BLaER1 (cell line): Measurements from ENCODE around the gene SPPL2B.

Experiments
- H3K27ac ChIP-seq: shearing (Covaris generic); formaldehyde crosslinking; 2 replicates; pipeline ENCODE4 v1.8.1; 2022
- H3K27me3 ChIP-seq: shearing (Covaris generic); formaldehyde crosslinking; 2 replicates; pipeline ENCODE4 v1.8.1; 2022
- H3K36me3 ChIP-seq: shearing (Covaris generic); formaldehyde crosslinking; 2 replicates; pipeline ENCODE4 v1.8.1; 2022
- H3K4me1 ChIP-seq: shearing (Covaris generic); formaldehyde crosslinking; 2 replicates; pipeline ENCODE4 v1.8.1; 2022
- H3K4me2 ChIP-seq: shearing (Covaris generic); formaldehyde crosslinking; 2 replicates; pipeline ENCODE4 v1.8.1; 2022
- H3K4me3 ChIP-seq: shearing (Covaris generic); formaldehyde crosslinking; 2 replicates; pipeline ENCODE4 v1.8.1; 2022
- H3K9ac ChIP-seq: shearing (Covaris generic); formaldehyde crosslinking; 2 replicates; pipeline ENCODE4 v1.8.1; 2022
- H3K9me3 ChIP-seq: shearing (Covaris generic); formaldehyde crosslinking; 2 replicates; pipeline ENCODE4 v1.8.1; 2022
- H4K20me1 ChIP-seq: shearing (Covaris generic); formaldehyde crosslinking; 2 replicates; pipeline ENCODE4 v1.8.1; 2022
- Cebpa-rat ChIP-seq: shearing (Covaris generic); IDR thresholded peaks from 2 replicates; pipeline ENCODE4 v1.8.1; 2022

SPPL2B gene

GRCh38 chr19:2334986-2335846, 6.7 kb downstream of the SPPL2B start:
- no peak for TF ChIP-seq Cebpa-rat
- Histone ChIP-seq H3K4me2 (peak overlapping the region; percentile 97), H3K27ac (no peak overlapping the region), H3K4me3 (no peak overlapping the region), H3K27me3 (no peaks in the 10 kb centered on the region), H3K36me3 (peaks cover 35% of the 10 kb centered on the region), H3K4me1 (peaks cover 81% of the 10 kb centered on the region), H3K9me3 (no peaks in the 10 kb centered on the region), H3K9ac (no peak overlapping the region), H4K20me1 (peaks cover 84% of the 10 kb centered on the region)

- Histone ChIP-seq H4K20me1 (peaks cover 90% of the 10 kb centered on the region), H3K9ac (no peak overlapping the region), H3K9me3 (no peaks in the 10 kb centered on the region), H3K4me3 (no peak overlapping the region), H3K27ac (no peak overlapping the region), H3K4me1 (peaks cover 81% of the 10 kb centered on the region), H3K36me3 (peaks cover 41% of the 10 kb centered on the region), H3K4me2 (peak overlapping the region; percentile 90; the same call in 1 of the 2 replicates), H3K27me3 (no peaks in the 10 kb centered on the region)
- TF ChIP-seq Cebpa-rat, result no peak
Observed at GRCh38 chr19:2335848-2336247, 7.4 kb downstream of the SPPL2B start.

GRCh38 chr19:2336528-2337328, 8.2 kb downstream of the SPPL2B start:
- Histone ChIP-seq H3K9ac (peak overlapping the region; percentile 65), H4K20me1 (peaks cover 93% of the 10 kb centered on the region), H3K27ac (peak overlapping the region; percentile 77), H3K9me3 (no peaks in the 10 kb centered on the region), H3K36me3 (peaks cover 50% of the 10 kb centered on the region), H3K4me2 (peak overlapping the region; percentile 90), H3K4me3 (peak overlapping the region; percentile 36; the same call in 1 of the 2 replicates), H3K27me3 (no peaks in the 10 kb centered on the region), H3K4me1 (peaks cover 81% of the 10 kb centered on the region)
- no peak for TF ChIP-seq Cebpa-rat

- Histone ChIP-seq H3K4me3 (peak overlapping the region; percentile 36; the same call in 1 of the 2 replicates), H3K9me3 (no peaks in the 10 kb centered on the region), H3K9ac (peak overlapping the region; percentile 65), H3K4me2 (peak overlapping the region; percentile 90), H3K27ac (peak overlapping the region; percentile 77), H3K4me1 (peaks cover 83% of the 10 kb centered on the region), H3K27me3 (no peaks in the 10 kb centered on the region), H3K36me3 (peaks cover 55% of the 10 kb centered on the region), H4K20me1 (peaks cover 89% of the 10 kb centered on the region)
- TF ChIP-seq Cebpa-rat, result no peak
Observed at GRCh38 chr19:2337329-2337707, 8.8 kb downstream of the SPPL2B start.

GRCh38 chr19:2338055-2338615, 9.7 kb downstream of the SPPL2B start:
- Histone ChIP-seq H3K4me1 (peaks cover 86% of the 10 kb centered on the region), H3K9me3 (no peaks in the 10 kb centered on the region), H4K20me1 (peaks cover 83% of the 10 kb centered on the region), H3K36me3 (peaks cover 64% of the 10 kb centered on the region), H3K4me3 (no peak overlapping the region), H3K27ac (peak overlapping the region; percentile 77), H3K27me3 (no peaks in the 10 kb centered on the region), H3K9ac (peak overlapping the region; percentile 65), H3K4me2 (peak overlapping the region; percentile 90)
- TF ChIP-seq Cebpa-rat, result no peak

- H3K27ac ChIP-seq, result no peak overlapping the region; the same call in 1 of the 2 replicates
- H3K4me1 ChIP-seq, result peaks cover 77% of the 10 kb centered on the region
- no peak for TF ChIP-seq Cebpa-rat
- no peaks in the 10 kb centered on the region for H3K27me3 ChIP-seq
- H3K9me3 ChIP-seq, result no peaks in the 10 kb centered on the region
- H3K9ac ChIP-seq, result no peak overlapping the region
- no peak overlapping the region for H3K4me3 ChIP-seq
- peak overlapping the region; percentile 90 for H3K4me2 ChIP-seq
- peaks cover 70% of the 10 kb centered on the region for H3K36me3 ChIP-seq
- peaks cover 74% of the 10 kb centered on the region for H4K20me1 ChIP-seq
Observed at GRCh38 chr19:2338751-2339643, 10.5 kb downstream of the SPPL2B start.

- peaks cover 70% of the 10 kb centered on the region for H3K36me3 ChIP-seq
- H3K27me3 ChIP-seq, result no peaks in the 10 kb centered on the region
- no peak overlapping the region for H3K9ac ChIP-seq
- H3K4me2 ChIP-seq, result no peak overlapping the region
- no peaks in the 10 kb centered on the region for H3K9me3 ChIP-seq
- no peak for TF ChIP-seq Cebpa-rat
- peaks cover 66% of the 10 kb centered on the region for H4K20me1 ChIP-seq
- H3K4me1 ChIP-seq, result peaks cover 73% of the 10 kb centered on the region
- H3K4me3 ChIP-seq, result no peak overlapping the region
- no peak overlapping the region for H3K27ac ChIP-seq
Observed at GRCh38 chr19:2339644-2340310, 11.3 kb downstream of the SPPL2B start.

GRCh38 chr19:2340496-2341243, 12.2 kb downstream of the SPPL2B start:
- H4K20me1 ChIP-seq, result peaks cover 57% of the 10 kb centered on the region
- H3K36me3 ChIP-seq, result peaks cover 72% of the 10 kb centered on the region
- peak overlapping the region; percentile 28; the same call in 1 of the 2 replicates for H3K4me3 ChIP-seq
- H3K27ac ChIP-seq, result peak overlapping the region; percentile 82
- peak overlapping the region; percentile 71; the same call in 1 of the 2 replicates for H3K9ac ChIP-seq
- H3K4me1 ChIP-seq, result peaks cover 75% of the 10 kb centered on the region
- no peaks in the 10 kb centered on the region for H3K9me3 ChIP-seq
- TF ChIP-seq Cebpa-rat, result no peak
- H3K27me3 ChIP-seq, result no peaks in the 10 kb centered on the region
- H3K4me2 ChIP-seq, result peak overlapping the region; percentile 79
